ENCODE measurements around the gene SYT13. TPM values are rescaled to one million over a fixed set of nuclear protein-coding genes. Genes with fewer than 3 reads are reported as not detected.

The SYT13 gene
- 5.0 to 7.7 TPM (median 7.1 TPM) in 5 replicates for total RNA-seq (2022; extraction: Qiagen RNA extraction; ENCODE audit: low read depth)

GRCh38 chr11:45285930-45286632 lies at the start of gene SYT13:
Gene SYT13, minus strand, starts transcription at chr11:45286341. Its CDS starts 134 bp downstream, at chr11:45286207.

Other genes with a start within 250 kb of the SYT13 start
- 4.6 to 7.4 TPM (median 7.1 TPM) in 5 replicates for gene PRDM11, start 139.7 kb downstream of the SYT13 start, total RNA-seq (2022; extraction: Qiagen RNA extraction; ENCODE audit: low read depth)

Measured in A549 treated with RU486 at 1 μM for 4 hours (cell line).